Heart right ventricle (tissue), 16 donors: ENCODE measurements around the gene PLXNC1. TPM values are rescaled to one million over a fixed set of nuclear protein-coding genes. Genes with fewer than 3 reads are reported as not detected.

Experiments used
- ATAC-seq, 8 donors: fragments of 200-7000 bp; cut with Tn5 transposase; one replicate each; pipeline ENCODE4 v1.9.1; 2020; ENCODE audit warnings: mild to moderate bottlenecking in 8 of 8, moderate library complexity in 8 of 8, moderate number of reproducible peaks in 1 of 8
- DNase-seq, 2 donors: peaks; one replicate each; pipeline ENCODE4 v3.0.0-alpha.2; 2020
- H3K27ac ChIP-seq, 10 donors: fragments of 200-600 bp; sonication (generic) in 2 of 10; one replicate each; pipeline versions ENCODE4 v1.5.0 to v1.8.0; 2020 to 2022; ENCODE audit warnings: mild to moderate bottlenecking in 3 of 10
- H3K27me3 ChIP-seq, 7 donors: fragments of 200-600 bp; one replicate each; pipeline ENCODE4 v1.8.0; 2021 to 2022; ENCODE audit warnings: mild to moderate bottlenecking in 2 of 7
- H3K36me3 ChIP-seq, 9 donors: fragments of 200-600 bp; sonication (generic) in 1 of 9; one replicate each; pipeline versions ENCODE4 v1.5.0 to v1.8.0; 2020 to 2022; ENCODE audit warnings: mild to moderate bottlenecking in 2 of 9
- H3K4me1 ChIP-seq, 9 donors: fragments of 200-600 bp; sonication (generic) in 1 of 9; one replicate each; pipeline versions ENCODE4 v1.5.0 to v1.8.0; 2020 to 2022; ENCODE audit warnings: mild to moderate bottlenecking in 4 of 9
- H3K4me3 ChIP-seq, 10 donors: fragments of 200-600 bp; sonication (generic) in 2 of 10; one replicate each; pipeline versions ENCODE4 v1.5.0 to v1.8.0; 2020 to 2022; ENCODE audit warnings: mild to moderate bottlenecking in 7 of 10, moderate library complexity in 2 of 10
- H3K9me3 ChIP-seq, 11 donors: fragments of 200-600 bp in 10 of 11; sonication (generic) in 2 of 11; one replicate each; pipeline versions ENCODE4 v1.5.0 to v1.8.0; 2013 to 2022; ENCODE audit warnings: mild to moderate bottlenecking in 2 of 11, control low read depth in 1 of 11, moderate library complexity in 1 of 11
- CTCF ChIP-seq, 9 donors: fragments of 200-600 bp; sonication (generic) in 2 of 9; IDR thresholded peaks; one replicate each; pipeline versions ENCODE4 v1.5.0 to v1.8.0; 2021 to 2022; ENCODE audit warnings: antibody characterized with exemption in 9 of 9, mild to moderate bottlenecking in 5 of 9, moderate library complexity in 1 of 9
- WGBS, 2 donors: extraction: QIAGEN DNeasy Blood & Tissue Kit; methylation state at CpG; one replicate each; pipeline ENCODE4 v1.1.7; 2013; ENCODE audit warnings: inconsistent platforms in 1 of 2; 5-methylcytosine and 5-hydroxymethylcytosine counted together
- intact Hi-C, 10 donors: fragments of 100-400 bp; cut with DNase I; formaldehyde crosslinking; loops; one replicate each; pipeline versions ENCODE4 v1.11.1 to v1.14.2; 2022
- polyA plus RNA-seq, 2 donors: library from polyadenylated mRNA; stranded (reverse); fragments of 200-250 nt; gene quantifications; one replicate each; pipeline ENCODE4 v1.2.3, GENCODE V29; 2013
- total RNA-seq, 10 donors: library from RNA; stranded (reverse); fragmentation: NEBNext Ultra II Directional in 3 of 10; extraction: Animal tissue kit (Norgen Biotek cat#: 25700) in 3 of 10; gene quantifications; one replicate each; pipeline versions ENCODE4 v1.2.1 to v1.2.4, GENCODE V29; 2021 to 2023
- donor health status: Arrhythmogenic right ventricular cardiomyopathy.
- donor health status: ischemic (EF 13 %, LVEDD 7.1; RV severe dilation, severe dysfunction).
- donor health status: healthy with polysubstance abuse.
- donor health status: DM: no; HTN: yes; CAD: no.
- donor health status: DM: no; HTN: no; CAD: no.
- donor health status: ischemic (EF 25% LVEDD 6.9; RV normal size, moderate dysfunction).
- donor health status: ischemic (EF 25% LVEDD 5.7; RV mildly dilated, moderate dysfunction).
- donor health status: healthy.
- donor health status: DM: yes; HTN: yes; CAD: no.
- donor health status: Ischemic cardiomyopathy.
- donor health status: ischemic (EF 35%, LVEDD 5.7; RV mildly dilated, moderate dysfunction).
- donor health status: nonischemic (EF 11% LVEDD 7.7; RV severe dilation, severe dysfunction).
- donor health status: DM: yes; HTN: yes; CAD: no.
- donor health status: PGD.
- donor health status: ischemic (EF 29% LVEDD 5.4; RV normal size, mild dysfunction).
- donor health status: nonischemic (EF 23%, LVEDD 6.1; RV moderate dilation, normal function).

PLXNC1 gene
- total and polyA plus RNA-seq, 12 donors = 0.72 to 8.5 (median 2.7) TPM

GRCh38 chr12:94284859-94285258 lies 136.5 kb downstream of the PLXNC1 start:
- DNase-seq (no peak), ATAC-seq (no peak)
- intact Hi-C loops = loop anchor here in 2 of 10 donors (10.0 kb wide), 1 partner anchor 140 kb away; the partner anchor contains the start of gene PLXNC1 (in 2 of the 2)
- H3K9me3 ChIP-seq = no peaks in the 10 kb centered on the region
- no peaks in the 10 kb centered on the region for H3K27me3 ChIP-seq
- no peak overlapping the region for H3K4me3 ChIP-seq
- H3K4me1 ChIP-seq = peaks cover 4 to 37% (median 19%) of the 10 kb centered on the region in 9 donors
- peaks cover 0 to 82% (median 0%) of the 10 kb centered on the region in 9 donors for H3K36me3 ChIP-seq
- TF ChIP-seq CTCF (IDR thresholded peaks at IDR 0.05) = no peak
- 86 to 89% methylated on average over 2 of the region's 2 CpGs for WGBS, 2 donors
- no peak overlapping the region for H3K27ac ChIP-seq

- TF ChIP-seq CTCF (IDR thresholded peaks at IDR 0.05) = no peak
- H3K4me1 ChIP-seq = peaks cover 4 to 49% (median 29%) of the 10 kb centered on the region in 9 donors
- H3K9me3 ChIP-seq = no peaks in the 10 kb centered on the region
- ATAC-seq = no peak
- no peaks in the 10 kb centered on the region for H3K27me3 ChIP-seq
- no peak overlapping the region for H3K27ac ChIP-seq
- no peak for DNase-seq
- 96 to 98% methylated on average over 8 of the region's 8 CpGs for WGBS, 2 donors
- intact Hi-C loops = loop anchor here in 2 of 10 donors (10.0 kb wide), 1 partner anchor 141 kb away; the partner anchor contains the start of gene PLXNC1 (in 2 of the 2)
- peaks cover 0 to 70% (median 0%) of the 10 kb centered on the region in 9 donors for H3K36me3 ChIP-seq
- H3K4me3 ChIP-seq = no peak overlapping the region
Measured at GRCh38 chr12:94285943-94286582, 137.7 kb downstream of the PLXNC1 start.

GRCh38 chr12:94286583-94287244 lies 138.3 kb downstream of the PLXNC1 start:
- H3K4me1 ChIP-seq = peaks cover 4 to 49% (median 29%) of the 10 kb centered on the region in 9 donors
- no peak for TF ChIP-seq CTCF (IDR thresholded peaks at IDR 0.05)
- DNase-seq (no peak), ATAC-seq (no peak)
- intact Hi-C loops = loop anchor here in 2 of 10 donors (10.0 kb wide), 1 partner anchor 142 kb away; the partner anchor contains the start of gene PLXNC1 (in 2 of the 2)
- no peaks in the 10 kb centered on the region for H3K27me3 ChIP-seq
- no peak overlapping the region for H3K27ac ChIP-seq
- H3K36me3 ChIP-seq = peaks cover 0 to 70% (median 0%) of the 10 kb centered on the region in 9 donors
- WGBS, 2 donors = 88 to 94% methylated on average over 4 of the region's 4 CpGs
- H3K9me3 ChIP-seq = no peaks in the 10 kb centered on the region
- H3K4me3 ChIP-seq = no peak overlapping the region

GRCh38 chr12:94287245-94287628 lies 138.9 kb downstream of the PLXNC1 start:
- peaks cover 0 to 75% (median 0%) of the 10 kb centered on the region in 9 donors for H3K36me3 ChIP-seq
- no peaks in the 10 kb centered on the region for H3K27me3 ChIP-seq
- H3K4me3 ChIP-seq = no peak overlapping the region
- WGBS, 2 donors = 86 to 89% methylated on average over 10 of the region's 10 CpGs
- H3K27ac ChIP-seq = no peak overlapping the region
- intact Hi-C loops = loop anchor here in 2 of 10 donors (10.0 kb wide), 1 partner anchor 142 kb away; the partner anchor contains the start of gene PLXNC1 (in 2 of the 2)
- no peak for ATAC-seq
- TF ChIP-seq CTCF (IDR thresholded peaks at IDR 0.05) = no peak
- no peaks in the 10 kb centered on the region for H3K9me3 ChIP-seq
- no peak for DNase-seq
- H3K4me1 ChIP-seq = peaks cover 4 to 44% (median 25%) of the 10 kb centered on the region in 9 donors
